Measurements from ENCODE around the gene LCOR. TPM values are rescaled to one million over a fixed set of nuclear protein-coding genes. Genes with fewer than 3 reads are reported as not detected.

LCOR gene
- total and polyA plus RNA-seq, 2 experiments from 2014 or later = 9.1 to 14.8 TPM

DNA sequence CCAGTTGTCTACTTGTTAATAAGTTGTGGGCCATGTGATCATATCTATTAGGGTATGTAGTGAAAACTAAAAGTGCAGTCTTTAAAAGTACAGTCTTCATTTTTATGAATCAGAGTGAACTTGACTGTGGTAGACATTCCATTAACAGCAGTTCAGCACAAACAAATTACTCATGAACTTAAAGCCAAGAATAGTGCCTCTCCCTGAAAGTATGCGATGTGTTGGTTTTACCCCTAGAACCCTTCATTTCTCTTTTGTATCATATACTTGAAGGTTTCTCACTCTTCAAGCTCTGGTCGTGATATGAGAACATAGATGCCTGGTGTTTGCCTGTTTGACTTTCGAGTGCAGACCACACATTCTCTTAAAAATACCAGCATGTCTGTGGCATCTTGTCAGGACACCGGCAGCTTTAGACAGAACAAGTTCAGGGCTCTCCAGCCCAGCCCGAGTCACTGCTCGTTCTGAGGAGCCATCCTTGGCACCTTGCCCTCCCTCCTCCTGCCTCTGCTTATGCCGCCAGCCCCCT is 159.3 kb downstream of the LCOR start:
- no peaks in the 10 kb centered on the region for H4K20me1 ChIP-seq (ENCODE audit: insufficient read depth)
- H3K4me1 ChIP-seq (ENCODE audit: insufficient read depth) = peaks cover 41% of the 10 kb centered on the region
- peak overlapping the region; percentile 43 for H3K9ac ChIP-seq
- H3K9me3 ChIP-seq (ENCODE audit: low read depth) = no peaks in the 10 kb centered on the region
- peak overlapping the region; percentile 77 for H3K4me2 ChIP-seq (ENCODE audit: unreplicated experiment)
- peaks cover 34% of the 10 kb centered on the region for H3F3A ChIP-seq (ENCODE audit: insufficient read depth)
- peak; percentile 85 for DNase-seq
- H3K79me2 ChIP-seq (ENCODE audit: insufficient read depth) = no peaks in the 10 kb centered on the region
- H2AFZ ChIP-seq = peak overlapping the region; percentile 53
- no peaks in the 10 kb centered on the region for H3K27me3 ChIP-seq (replicated peaks; ENCODE audit: insufficient read depth)
- H3K4me3 ChIP-seq = peak overlapping the region; percentile 62
- WGBS, 2 experiments (ENCODE audit: low coverage in 1 of 2, low lambda C conversion rate in 2 of 2, missing lambda C conversion rate in 2 of 2) = 2% methylated on average over 7 of the region's 7 CpGs
- H3K27ac ChIP-seq = peak overlapping the region; percentile 69
- TF ChIP-seq EZH2 (IDR thresholded peaks at IDR 0.05; ENCODE audit: insufficient read depth, poor library complexity, severe bottlenecking) (no peak), EZH2phosphoT487 (IDR thresholded peaks at IDR 0.05; ENCODE audit: insufficient read depth, low read depth) (no peak)
- no peaks in the 10 kb centered on the region for H3K36me3 ChIP-seq (ENCODE audit: low read depth)
- in situ Hi-C loops (cut with MboI) = no loop called here
- H3K9me2 ChIP-seq (ENCODE audit: insufficient read depth) = no peaks in the 10 kb centered on the region

GRCh38 chr10:96992721-96993120 is 160.6 kb downstream of the LCOR start:
- Histone ChIP-seq H3F3A (ENCODE audit: insufficient read depth) (peaks cover 34% of the 10 kb centered on the region), H3K9me3 (ENCODE audit: low read depth) (no peaks in the 10 kb centered on the region), H3K9ac (no peak overlapping the region), H3K9me2 (ENCODE audit: insufficient read depth) (no peaks in the 10 kb centered on the region), H3K27me3 (replicated peaks; ENCODE audit: insufficient read depth) (no peaks in the 10 kb centered on the region), H3K4me2 (ENCODE audit: unreplicated experiment) (no peak overlapping the region), H3K4me1 (ENCODE audit: insufficient read depth) (peaks cover 37% of the 10 kb centered on the region), H3K79me2 (ENCODE audit: insufficient read depth) (no peaks in the 10 kb centered on the region), H3K4me3 (no peak overlapping the region), H4K20me1 (ENCODE audit: insufficient read depth) (no peaks in the 10 kb centered on the region), H3K36me3 (ENCODE audit: low read depth) (no peaks in the 10 kb centered on the region), H2AFZ (no peak overlapping the region), H3K27ac (no peak overlapping the region)
- in situ Hi-C loops (cut with MboI) = no loop called here
- 92 to 100% methylated on average over 1 of the region's 1 CpG for WGBS, 2 experiments (ENCODE audit: low coverage in 1 of 2, low lambda C conversion rate in 2 of 2, missing lambda C conversion rate in 2 of 2)
- TF ChIP-seq EZH2phosphoT487 (IDR thresholded peaks at IDR 0.05; ENCODE audit: insufficient read depth, low read depth) (no peak), EZH2 (IDR thresholded peaks at IDR 0.05; ENCODE audit: insufficient read depth, poor library complexity, severe bottlenecking) (no peak)
- DNase-seq = no peak

DNA sequence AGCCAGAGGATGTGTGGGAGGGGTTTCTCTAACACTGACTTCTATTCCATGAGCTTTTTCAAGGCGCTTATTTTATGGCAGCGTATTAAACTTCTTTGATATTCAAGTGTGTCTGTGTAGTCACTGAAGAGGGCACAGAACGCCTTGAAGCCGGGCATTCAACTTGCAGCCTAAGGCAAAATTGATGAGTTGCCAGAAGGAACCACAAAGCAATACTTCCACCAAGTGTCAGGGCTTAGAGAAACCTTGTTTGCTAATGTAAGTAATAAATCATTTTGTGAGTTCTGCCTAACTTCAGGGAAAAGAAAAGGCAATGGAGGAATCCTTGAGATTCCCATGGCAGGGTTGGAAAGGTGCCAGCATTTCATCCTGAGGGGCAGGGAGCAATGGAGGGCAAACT is 163.8 kb downstream of the LCOR start:
- H4K20me1 ChIP-seq (ENCODE audit: insufficient read depth) = no peaks in the 10 kb centered on the region
- H3K9me3 ChIP-seq (ENCODE audit: low read depth) = no peaks in the 10 kb centered on the region
- no peaks in the 10 kb centered on the region for H3K36me3 ChIP-seq (ENCODE audit: low read depth)
- H3K27me3 ChIP-seq (replicated peaks; ENCODE audit: insufficient read depth) = no peaks in the 10 kb centered on the region
- H3K4me1 ChIP-seq (ENCODE audit: insufficient read depth) = peaks cover 13% of the 10 kb centered on the region
- WGBS, 2 experiments (ENCODE audit: low coverage in 1 of 2, low lambda C conversion rate in 2 of 2, missing lambda C conversion rate in 2 of 2) = 91 to 96% methylated on average over 4 of the region's 4 CpGs
- no peak overlapping the region for H3K4me2 ChIP-seq (ENCODE audit: unreplicated experiment)
- no peak overlapping the region for H2AFZ ChIP-seq
- H3K9me2 ChIP-seq (ENCODE audit: insufficient read depth) = no peaks in the 10 kb centered on the region
- no peak overlapping the region for H3K9ac ChIP-seq
- H3K4me3 ChIP-seq = no peak overlapping the region
- no peak overlapping the region for H3K27ac ChIP-seq
- DNase-seq = no peak
- TF ChIP-seq EZH2phosphoT487 (IDR thresholded peaks at IDR 0.05; ENCODE audit: insufficient read depth, low read depth) = no peak
- TF ChIP-seq EZH2 (IDR thresholded peaks at IDR 0.05; ENCODE audit: insufficient read depth, poor library complexity, severe bottlenecking) = no peak
- no peaks in the 10 kb centered on the region for H3K79me2 ChIP-seq (ENCODE audit: insufficient read depth)
- H3F3A ChIP-seq (ENCODE audit: insufficient read depth) = peaks cover 10% of the 10 kb centered on the region; the same call in 1 of the 2 replicates
- in situ Hi-C loops (cut with MboI) = no loop called here

DNA sequence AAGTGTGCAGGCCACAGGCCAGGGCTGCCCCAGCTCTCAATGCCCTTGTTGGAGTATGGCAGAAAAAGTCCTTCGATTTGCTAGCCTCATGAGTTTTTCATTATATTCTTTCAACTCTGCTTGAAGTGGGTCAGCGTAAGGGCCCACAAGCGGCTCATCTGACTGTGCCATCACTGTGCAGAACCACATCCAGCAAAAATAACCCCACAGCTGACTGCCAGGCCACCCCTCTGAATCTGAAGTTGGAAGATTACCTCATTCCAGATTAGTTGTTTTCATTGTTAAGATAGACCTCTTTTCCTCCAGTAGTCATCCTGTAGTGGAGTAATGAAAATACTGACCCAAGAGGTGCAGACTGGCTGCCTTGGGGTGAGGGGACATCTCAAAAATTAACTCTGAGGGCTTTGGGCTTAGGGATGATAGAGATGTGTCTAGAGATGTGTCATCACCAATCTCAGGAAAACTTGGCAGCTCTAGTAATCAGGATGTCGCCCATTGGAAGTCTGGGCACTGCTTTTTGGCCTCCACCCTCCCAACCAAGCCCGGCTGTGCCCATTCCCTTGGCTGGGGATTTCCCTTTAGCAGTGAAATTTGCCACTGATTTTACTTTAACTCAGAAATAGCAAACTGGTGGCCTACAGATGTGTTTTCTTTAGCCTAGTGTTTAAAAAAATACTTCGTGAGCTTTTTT is 164.3 kb downstream of the LCOR start:
- no peak overlapping the region for H2AFZ ChIP-seq
- H3K4me1 ChIP-seq (ENCODE audit: insufficient read depth) = peaks cover 9% of the 10 kb centered on the region
- 75 to 76% methylated on average over 6 of the region's 6 CpGs for WGBS, 2 experiments (ENCODE audit: low coverage in 1 of 2, low lambda C conversion rate in 2 of 2, missing lambda C conversion rate in 2 of 2)
- DNase-seq = no peak
- no peaks in the 10 kb centered on the region for H4K20me1 ChIP-seq (ENCODE audit: insufficient read depth)
- H3K4me2 ChIP-seq (ENCODE audit: unreplicated experiment) = no peak overlapping the region
- H3K4me3 ChIP-seq = no peak overlapping the region
- no peak for TF ChIP-seq EZH2 (IDR thresholded peaks at IDR 0.05; ENCODE audit: insufficient read depth, poor library complexity, severe bottlenecking)
- TF ChIP-seq EZH2phosphoT487 (IDR thresholded peaks at IDR 0.05; ENCODE audit: insufficient read depth, low read depth) = no peak
- no peak overlapping the region for H3K9ac ChIP-seq
- no peaks in the 10 kb centered on the region for H3K79me2 ChIP-seq (ENCODE audit: insufficient read depth)
- no peaks in the 10 kb centered on the region for H3K9me2 ChIP-seq (ENCODE audit: insufficient read depth)
- no peaks in the 10 kb centered on the region for H3K27me3 ChIP-seq (replicated peaks; ENCODE audit: insufficient read depth)
- H3F3A ChIP-seq (ENCODE audit: insufficient read depth) = peaks cover 6% of the 10 kb centered on the region; the same call in 1 of the 2 replicates
- no peaks in the 10 kb centered on the region for H3K9me3 ChIP-seq (ENCODE audit: low read depth)
- in situ Hi-C loops (cut with MboI) = no loop called here
- no peaks in the 10 kb centered on the region for H3K36me3 ChIP-seq (ENCODE audit: low read depth)
- H3K27ac ChIP-seq = no peak overlapping the region

All from GM23248 (cell line).